ENCODE results near the gene TAOK2.
"Not testable (repeated sequence)": the region's sequence is repeated elsewhere in the genome, so short reads cannot be mapped to it uniquely, and the experiment has no call there.

The TAOK2 gene

DNA sequence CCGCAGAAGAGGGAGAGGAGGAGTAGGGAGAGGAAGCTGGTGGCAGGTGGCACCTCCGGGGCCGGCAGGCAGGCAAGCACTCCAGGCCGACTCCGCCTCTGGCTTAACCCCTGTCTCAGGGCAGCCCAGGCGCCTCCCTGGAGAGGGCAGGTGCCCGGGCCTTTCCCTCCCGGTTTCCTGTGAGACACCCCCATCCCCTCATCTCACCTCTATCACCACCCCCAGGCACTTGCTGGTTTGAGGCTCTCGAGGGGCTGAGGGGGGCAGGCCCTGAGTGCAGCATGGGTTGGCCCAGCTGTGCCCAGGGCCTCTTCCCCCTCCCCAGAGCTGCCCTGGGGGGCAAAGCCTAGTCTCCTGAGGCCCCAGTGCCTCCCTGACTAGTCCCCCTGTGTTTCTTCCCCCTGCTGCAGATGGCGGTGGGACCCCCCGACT is 31.2 kb downstream of the TAOK2 start:
- no peak for DNase-seq

DNA sequence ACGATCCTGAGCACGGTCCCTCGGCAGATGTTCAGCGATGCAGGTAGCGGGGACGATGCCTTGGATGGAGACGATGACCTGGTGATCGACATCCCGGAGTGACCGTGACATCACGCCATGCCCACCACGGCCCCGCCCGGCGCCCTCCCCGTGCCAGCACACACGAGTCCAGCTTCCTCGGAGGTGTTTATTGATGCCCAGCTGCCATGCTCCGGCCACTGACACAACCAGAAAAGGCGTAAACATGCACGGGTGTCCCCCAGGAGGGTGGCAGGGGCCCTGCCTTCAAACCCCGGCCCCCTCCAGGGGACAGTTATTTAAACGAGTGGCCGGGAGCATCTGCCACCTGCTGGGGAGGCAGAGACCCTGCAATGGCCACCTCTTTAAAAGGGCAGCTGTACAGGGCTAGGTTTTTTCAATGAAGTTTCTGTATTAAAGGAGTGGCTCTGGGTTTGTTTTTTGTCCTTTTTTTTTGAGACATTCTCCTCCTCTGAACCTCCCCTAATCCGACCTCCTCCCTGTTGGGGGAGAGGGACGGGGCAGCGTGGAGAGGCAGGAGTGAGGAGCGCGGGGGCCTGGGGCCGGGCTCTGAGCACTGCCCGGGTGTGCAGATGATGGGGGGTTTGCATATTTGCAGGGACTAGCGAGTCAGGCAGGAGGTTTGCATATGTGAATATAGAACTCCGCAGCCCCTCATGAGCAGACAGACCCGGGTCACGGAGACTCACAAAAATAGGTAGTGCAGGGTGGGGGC is 31.9 kb downstream of the TAOK2 start:
- DNase-seq = no peak

DNA sequence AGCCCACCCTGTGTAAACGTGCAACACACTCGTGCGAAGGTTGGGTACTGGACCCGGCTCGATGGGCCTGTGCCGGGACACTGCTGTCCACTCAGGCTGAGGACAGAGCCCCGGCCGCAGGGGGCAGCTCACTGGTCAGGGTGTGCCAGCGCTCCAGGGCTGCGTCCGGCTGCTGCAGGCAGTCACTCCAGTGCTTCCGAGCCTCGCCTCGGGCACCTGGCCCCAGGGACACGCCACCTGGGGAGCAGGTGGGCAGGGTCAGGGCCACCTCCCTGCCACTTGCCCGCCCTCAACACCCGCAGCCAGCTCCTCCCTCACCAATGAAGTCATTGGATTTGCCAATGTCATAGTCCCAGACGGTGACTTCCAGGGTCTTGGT is 32.4 kb downstream of the TAOK2 start:
- DNase-seq = no peak

DNA sequence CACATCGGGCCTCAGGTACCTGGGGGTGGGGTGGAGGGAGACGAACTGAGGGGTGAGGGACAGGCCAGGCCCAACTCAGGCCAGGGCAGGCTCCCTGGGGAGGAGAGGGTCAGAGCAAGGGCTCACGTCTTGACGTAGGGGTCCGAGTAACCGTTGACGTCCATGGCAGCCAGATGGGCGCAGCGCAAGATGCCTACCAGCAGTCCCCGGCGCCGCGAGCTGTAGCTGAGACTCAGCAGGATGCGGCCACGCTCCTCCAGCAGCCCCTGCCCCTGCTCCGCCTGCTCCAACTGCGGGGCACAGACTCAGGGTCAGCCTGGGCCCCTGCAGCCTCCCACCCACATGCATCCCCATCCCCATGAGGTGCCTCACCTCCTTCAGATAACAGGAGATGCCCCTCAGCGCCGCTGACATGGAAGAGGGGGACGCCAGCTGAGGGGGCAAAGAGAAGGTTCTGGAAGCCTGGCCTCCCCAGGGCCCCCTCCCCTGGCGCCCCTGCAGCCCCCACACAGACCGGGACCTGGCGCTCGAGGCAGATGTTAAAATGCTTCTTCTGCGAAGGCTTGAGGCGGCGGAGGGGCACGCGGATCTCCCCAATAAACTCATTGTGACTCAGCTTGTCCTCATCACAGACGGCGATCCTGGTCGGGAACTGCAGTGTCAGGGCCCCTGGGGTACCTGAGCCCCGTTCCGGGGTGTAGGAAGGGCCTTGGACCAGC is 33.1 kb downstream of the TAOK2 start:
- DNase-seq = no peak

DNA sequence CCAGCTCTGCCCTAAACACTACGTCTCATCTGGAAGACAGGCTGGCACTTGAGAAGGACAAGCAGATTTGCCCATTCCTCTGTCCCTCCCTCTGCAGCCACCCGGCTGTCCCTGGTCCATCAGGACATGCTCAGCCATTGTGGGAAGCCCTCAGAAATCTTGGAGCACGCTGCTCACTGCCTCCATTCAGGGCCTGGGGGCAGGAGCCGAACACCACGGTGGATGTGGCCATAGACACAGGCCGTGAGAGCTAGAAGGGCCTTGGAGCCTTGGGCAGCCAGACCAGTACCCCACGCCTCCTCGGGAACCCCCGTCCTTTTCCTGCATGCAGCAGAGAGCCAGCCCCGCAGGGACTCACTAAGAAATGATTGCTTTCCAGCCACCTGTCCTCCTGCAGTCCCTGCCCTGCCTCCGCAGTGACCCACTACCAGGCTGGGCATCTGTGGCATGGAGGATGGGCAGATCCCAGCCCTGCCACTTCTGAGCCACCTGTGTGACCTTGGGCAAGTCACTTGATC is 33.8 kb downstream of the TAOK2 start:
- DNase-seq = no peak

DNA sequence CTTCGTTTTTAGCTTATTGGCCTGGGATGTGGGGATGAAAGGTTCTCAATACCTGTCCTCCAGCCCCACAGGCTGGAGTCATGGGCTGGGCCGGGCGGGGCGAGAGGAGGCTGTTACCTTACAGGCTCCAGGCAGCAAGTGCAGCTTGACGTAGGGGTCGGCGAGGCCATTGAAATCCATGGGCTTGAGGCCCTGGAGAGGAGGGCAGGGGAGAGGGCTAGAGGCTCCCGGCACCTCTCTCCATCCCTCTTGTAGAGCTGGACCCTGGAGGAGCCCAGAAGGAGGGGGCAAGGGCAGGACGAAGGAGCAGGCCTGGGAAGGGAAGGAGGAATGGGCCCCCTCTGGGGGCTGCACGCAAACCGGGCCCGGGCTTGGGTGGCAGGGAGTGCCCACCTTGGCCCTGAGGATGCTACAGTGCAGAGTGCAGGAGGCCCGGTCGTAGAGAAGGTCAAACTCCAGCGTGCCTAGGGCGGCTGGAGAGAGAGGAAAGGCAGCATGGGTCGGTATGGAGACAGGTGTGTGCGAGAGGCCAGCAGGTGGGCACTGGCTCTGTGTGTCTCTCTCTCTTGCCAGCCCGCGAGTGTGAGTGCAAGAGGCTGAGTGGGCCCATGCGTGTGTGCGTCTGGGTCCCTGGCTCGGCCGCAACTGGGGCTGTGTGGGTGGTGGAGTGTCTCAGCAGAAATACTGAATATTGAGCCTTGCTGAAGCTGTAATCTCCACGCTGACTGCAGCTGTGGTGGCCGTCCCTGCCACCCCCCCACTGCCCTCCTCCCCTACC is 35.6 kb downstream of the TAOK2 start:
- DNase-seq = no peak

DNA sequence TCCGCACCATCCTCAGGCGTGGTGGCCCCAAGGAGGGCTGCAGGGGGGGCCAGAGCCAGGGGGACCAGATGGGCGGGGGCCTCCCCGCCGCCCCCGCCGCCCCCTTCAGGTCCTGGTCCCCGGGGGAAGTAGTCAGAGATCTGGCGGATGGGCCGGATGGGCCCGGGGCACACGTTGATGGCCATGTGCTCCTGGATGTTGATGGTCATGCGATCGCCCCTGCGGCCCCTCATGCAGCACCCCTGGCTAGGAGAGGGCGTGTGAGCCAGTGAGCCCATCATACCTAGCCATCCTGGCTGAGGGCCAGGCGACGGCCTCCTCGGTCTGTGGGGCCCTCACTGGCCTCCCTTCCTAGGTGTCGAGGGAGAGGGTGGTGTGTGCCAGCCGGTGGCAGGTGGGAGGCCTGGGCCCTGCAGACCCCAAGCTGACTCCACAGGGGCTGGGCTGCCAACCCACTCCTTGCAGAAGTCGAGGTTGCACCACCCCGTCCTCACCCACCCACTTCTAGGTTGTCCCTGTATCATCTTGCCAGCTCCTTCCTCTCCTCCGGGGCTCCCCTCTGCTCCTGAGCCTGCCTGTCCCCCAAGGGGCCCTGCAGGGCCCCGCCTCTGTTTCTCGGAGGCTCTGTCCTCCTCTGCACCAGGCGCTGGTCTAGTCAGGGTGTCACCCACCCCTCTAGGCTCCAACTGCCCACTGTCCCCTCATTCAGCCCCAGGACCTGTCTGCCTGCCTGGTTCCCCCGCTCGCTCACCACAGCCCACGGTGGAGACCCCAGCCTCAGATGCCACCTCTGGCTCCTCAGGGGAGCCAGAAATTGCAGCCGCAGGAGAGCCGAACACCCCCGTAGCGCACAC is 36.5 kb downstream of the TAOK2 start:
- DNase-seq = no peak

DNA sequence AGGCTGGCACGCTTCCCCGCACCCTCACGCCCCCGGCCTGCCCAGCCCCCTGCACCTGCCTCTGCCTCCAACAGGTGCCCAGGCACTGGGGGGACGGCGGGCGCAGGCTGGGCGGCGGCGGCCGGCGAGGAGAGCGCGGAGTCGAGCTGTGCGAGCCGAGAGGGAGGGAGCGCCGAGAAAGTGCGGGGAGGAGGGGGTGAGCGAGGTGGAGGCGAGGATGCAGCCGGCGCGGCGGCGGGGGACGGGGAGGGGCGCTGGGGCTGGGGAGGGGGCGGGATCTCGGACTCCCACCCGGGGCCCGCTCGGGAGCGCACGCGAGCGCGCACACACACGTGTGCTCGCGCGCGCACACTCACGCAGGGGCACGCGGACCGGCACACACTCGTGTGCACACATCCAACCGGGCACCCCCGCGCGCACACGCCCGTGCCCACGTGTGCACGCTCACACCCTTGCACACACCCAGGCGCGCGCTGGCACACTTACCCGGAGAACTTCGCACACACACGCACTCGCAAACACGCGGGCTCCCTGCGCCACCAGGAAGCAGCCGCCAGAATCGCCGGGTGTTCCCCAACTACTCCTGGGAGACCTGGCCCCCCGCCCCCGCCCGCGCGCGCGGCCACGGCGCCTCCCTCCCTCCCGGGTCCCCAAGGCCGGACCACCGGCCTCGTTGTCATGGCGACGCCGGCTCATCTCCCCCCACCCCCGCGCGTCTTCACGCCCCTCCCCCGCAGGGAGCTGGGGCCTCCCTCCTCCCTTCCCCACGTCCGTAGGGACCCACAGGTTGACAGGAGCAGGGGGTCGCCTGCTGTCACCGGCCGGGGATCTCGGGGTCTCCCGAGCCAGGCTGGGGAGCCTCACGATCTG is 37.4 kb downstream of the TAOK2 start, which contains the start of gene DOC2A:
DOC2A (minus strand) TSS at position 184 of the 870 bp plus-strand sequence. CDS start 805 bp downstream, outside the sequence.
- no peak for DNase-seq

DNA sequence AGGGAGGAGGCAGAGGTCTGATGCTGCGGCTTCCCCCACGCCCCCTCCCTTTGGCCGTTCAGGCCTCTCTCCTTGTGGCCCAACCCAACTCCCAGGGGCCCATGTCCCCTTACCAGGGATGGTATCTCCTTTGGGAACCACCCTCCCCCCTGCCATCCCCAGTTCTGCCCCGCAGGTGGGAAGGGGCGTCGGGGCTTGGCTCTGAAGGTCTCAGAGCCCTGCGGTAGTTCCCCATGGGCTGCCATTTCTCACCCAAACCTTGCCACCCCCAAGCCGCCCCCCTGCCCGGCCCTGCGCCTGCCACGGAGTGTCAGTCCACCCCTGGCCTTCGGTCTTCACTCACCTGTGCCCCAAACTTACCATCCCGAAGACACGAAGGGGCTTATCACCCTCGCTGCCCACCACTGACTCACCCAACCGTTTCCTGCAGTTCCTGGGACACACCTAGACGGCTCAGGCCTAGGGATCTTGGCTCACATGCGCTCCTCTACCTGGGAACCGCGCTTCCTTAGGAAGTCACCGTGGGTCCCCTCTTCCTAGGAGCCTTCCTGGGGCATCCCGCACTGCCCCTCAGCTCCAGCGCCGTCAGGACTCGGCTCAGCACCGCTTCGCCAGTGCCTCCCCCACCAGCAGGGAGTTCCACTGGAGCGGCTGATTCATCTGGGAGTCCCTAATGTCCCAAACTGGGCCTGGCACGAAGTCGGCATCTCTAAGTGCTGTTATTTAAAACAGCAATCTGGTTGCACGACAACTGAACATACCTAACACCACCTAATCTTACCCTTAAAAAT is 38.2 kb downstream of the TAOK2 start:
- DNase-seq = no peak

DNA sequence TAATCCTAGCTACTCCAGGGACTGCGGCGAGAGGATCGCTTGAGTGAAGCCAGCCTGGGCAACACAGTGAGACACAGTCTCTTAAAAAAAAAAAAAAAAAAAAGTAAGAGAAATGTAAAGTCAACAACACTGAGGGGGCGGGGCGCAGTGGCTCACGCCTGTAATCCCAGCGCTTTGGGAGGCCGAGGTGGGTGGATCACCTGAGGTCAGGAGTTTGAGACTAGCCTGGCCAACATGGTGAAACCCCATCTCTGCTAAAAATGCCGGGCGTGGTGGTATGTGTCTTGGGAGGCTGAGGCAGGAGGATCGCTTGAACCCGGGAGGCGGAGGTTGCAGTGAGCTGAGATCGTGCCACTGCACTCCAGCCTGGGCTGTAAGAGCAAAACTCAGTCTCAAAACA is 38.9 kb downstream of the TAOK2 start:
- not testable (repeated sequence) for DNase-seq

DNA sequence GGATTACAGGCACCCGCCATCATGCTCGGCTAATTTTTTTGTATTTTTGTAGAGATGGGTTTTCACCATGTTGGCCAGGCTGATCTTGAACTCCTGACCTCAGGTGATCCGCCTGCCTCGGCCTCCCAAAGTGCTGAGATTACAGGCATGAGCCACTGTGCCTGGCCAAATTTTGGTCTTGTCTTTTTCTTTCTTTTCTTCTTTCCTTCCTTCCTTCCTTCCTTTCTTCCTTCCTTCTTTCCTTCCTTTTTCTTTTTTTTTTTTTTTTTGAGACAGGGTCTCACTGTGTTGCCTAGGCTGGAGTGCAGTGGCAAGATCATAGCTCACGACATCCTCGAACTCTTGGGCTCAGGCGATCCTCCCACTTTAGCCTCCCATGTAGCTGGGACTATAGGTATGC is 41.8 kb downstream of the TAOK2 start:
- not testable (repeated sequence) for DNase-seq

DNA sequence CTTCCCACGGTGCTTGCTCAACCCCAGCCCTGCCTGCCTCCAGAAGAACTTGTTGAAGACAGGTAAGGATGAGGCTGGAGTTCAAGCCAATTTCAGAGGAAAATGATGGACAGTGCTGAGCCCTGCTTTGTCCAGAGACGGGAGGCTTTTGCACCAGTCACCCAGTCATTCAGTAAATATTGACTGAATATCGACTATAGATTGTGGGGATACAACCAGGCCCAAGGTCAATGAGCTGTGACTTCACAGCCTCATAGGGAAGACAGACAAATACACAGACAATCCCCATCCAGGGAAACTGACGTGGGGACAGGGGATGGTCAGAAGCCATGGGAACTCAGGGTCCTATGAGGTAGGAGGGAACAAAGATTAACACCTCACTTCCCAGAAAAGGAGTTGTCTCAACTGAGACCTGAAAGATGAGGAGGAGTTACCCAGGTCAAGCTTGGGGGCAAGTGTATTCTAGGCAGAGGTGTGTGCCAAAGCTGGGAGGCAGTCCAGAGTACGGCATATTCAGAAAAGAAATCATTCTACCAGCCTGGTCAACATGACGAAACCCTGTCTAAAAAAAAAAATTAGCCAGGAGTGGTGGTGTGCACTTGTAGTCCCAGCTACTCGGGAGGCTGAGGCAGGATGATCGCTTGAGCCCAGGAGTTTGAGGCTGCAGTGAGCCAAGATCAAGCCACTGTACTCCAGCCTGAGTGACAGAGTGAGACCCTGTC is 43.0 kb downstream of the TAOK2 start:
- DNase-seq = no peak

DNA sequence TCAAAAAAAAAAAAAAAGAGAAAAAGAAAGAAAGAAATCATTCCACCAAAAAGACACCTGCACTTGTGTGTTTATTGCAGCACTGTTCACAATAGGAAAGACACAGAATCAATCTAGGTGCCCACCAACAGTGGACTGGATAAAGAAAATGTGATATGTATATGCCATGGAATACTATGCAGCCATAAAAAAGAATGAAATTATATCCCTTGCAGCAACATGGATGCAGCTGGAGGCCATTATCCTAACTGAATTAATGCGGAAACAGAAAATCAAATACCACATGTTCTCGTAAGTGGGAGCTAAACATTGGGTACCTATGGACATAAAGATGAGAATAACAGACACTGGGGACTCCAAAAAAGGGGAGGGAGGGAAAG is 43.6 kb downstream of the TAOK2 start:
- DNase-seq = no peak

DNA sequence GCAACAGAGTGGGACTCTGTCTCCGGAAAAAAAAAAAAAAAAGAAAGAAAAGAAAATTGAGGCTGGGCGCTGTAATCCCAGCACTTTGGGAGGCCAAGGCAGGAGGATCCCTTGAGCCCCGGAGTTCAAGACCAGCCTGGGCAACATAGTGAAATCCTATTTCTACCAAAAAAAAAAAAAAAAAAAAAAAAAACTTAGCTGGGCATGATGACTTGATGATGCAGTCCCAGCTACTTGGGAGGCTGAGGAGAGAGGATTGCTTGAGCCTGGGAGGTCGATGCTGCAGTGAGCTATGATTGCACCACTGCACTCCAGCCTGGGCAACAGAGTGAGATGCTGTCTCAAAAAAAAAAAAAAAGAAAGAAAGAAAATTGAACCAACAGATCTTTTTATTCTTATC is 44.3 kb downstream of the TAOK2 start:
- DNase-seq = not testable (repeated sequence)

DNA sequence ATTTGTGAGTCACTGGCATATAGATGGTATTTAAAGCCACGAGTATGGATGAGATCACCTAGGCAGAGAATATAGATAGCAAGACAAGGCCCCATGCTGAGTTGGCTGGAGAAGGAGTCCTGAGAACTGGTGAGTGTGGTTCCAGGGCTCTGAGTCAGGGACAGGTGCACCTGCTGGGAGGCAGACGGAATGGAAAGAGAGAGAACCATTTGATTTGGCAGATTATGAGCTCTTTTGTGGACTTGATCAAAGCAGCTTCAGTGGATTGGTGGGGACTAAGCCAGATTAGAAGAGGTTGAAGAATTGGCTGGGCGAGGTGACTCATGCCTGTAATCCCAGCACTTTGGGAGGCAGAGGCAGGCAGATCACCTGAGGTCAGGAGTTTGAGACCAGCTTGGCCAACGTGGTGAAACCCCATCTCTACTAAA is 45.1 kb downstream of the TAOK2 start:
- no peak for DNase-seq

DNA sequence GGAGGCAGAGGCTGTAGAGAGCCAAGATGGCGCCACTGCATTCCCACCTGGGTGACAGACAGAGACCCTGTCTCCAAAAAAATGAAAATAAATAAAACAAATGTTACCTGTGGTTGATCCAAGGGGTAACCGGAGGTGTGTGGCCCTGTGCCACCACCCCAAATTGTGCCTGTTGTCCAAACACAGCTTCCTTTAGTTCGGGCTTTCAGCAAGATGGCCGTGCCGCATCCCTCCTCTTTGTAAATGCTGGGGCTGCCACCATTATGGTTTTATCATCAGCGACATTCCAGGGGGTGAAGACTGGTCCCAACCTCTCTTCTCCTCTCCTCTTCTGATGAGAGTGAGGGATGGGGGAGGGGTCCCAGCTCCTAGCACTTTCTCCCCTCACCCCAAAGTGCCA is 49.2 kb downstream of the TAOK2 start, which contains the start of gene C16orf92:
C16orf92 (plus strand) TSS at position 312 of the 400 bp plus-strand sequence. CDS start 143 bp downstream, outside the sequence.
- no peak for DNase-seq

DNA sequence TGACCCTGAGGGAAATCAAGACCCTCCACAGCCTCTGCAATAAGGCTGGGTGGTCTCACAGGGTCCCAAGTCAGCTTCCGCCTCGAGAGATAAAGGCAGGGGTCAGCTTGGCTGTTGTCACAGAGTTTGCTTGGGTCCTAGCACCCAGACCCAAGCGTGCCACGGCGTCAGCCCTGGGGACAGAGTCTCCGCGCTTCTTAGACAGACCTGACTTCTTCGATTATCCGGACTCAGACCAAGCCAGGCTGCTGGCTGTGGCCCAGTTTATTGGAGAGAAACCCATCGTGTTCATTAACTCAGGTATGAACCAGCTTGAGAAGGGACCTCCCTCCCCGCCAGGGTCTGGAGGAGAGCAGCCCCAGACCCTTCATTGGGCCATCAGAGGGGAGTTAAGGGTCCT is 49.9 kb downstream of the TAOK2 start:
- no peak for DNase-seq

DNA sequence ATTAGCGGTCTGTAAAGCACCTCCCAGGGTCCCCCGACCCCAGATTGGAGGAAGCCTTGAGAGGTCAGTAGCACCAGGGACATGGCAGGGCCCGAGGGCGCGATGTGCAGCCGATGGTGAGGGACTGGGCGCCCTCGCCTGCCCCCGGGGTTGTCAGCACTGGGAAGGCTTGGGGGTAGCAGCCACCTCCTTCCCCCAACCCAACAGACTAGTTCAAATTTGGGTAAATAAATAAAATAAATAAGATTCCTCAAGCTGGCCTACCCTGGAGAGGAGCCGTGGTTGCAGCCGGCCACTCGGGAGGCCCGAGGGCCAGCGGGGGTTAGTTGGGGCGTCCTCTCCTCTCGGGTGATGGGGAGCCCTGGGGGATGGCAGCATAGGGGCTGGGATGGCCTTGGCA is 50.8 kb downstream of the TAOK2 start:
- DNase-seq = no peak

DNA sequence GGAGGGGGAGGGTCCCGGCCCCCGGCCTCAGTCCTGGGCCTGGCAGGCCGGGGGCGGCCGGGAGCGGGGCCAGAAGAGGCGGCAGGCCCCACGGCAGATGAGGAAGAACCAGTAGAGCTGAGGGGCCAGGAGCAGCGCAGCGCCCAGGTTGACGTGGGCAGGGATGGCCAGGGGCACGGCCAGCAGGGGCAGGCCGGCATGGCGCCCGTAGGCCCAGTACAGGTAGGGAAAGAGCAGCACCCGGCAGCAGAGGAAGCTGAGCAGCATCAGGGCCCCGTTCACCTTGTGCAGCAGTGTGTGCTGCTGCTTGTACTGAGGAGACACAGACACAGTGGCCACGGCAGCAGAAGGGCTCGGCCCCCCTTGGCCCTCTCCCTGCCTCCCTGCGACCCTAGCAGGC is 51.5 kb downstream of the TAOK2 start:
- no peak for DNase-seq

DNA sequence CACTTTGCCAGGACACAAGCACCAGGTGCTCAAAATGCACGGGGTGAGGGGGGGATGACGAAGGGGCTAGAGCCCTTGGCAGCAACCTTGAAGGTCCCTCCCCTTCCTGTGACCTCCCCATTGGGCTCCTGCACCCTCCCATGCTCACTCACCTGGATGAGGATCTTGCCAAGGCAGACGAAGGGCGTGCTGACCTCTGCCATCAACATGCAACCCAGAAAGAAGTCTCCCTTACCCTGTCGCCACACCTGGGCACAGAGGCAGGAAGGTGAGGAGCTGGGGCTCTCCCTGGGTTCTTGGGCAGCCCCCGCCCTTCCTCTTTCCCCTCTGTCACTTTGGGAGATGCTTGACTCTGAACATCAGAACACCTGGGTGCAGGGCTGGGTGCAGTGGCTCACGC is 51.9 kb downstream of the TAOK2 start:
- DNase-seq = no peak
